H9 (cell line): Measurements from ENCODE around the gene TMPRSS11A. TPM values are rescaled to one million over a fixed set of nuclear protein-coding genes. Genes with fewer than 3 reads are reported as not detected.

Source experiments
- DNase-seq: peaks from one replicate; pipeline ENCODE4 v3.0.0-alpha.2; 2017
- H2AFZ ChIP-seq: one replicate; pipeline ENCODE4 v1.6.1; 2013; ENCODE audit warnings: mild to moderate bottlenecking, low read length, control low read depth, moderate library complexity
- H2AK5ac ChIP-seq: 2 replicates; pipeline ENCODE4 v1.6.1; 2013; ENCODE audit warnings: low read length, control low read depth, mixed read lengths; ENCODE audit not compliant: insufficient read length
- H2BK120ac ChIP-seq: one replicate; pipeline ENCODE4 v1.6.1; 2013; ENCODE audit warnings: low read depth, mild to moderate bottlenecking, low read length, control low read depth, inconsistent platforms; ENCODE audit not compliant: poor library complexity, severe bottlenecking
- H2BK12ac ChIP-seq: 2 replicates; pipeline ENCODE4 v1.6.1; 2013; ENCODE audit warnings: low read length, control low read depth, mixed read lengths, low read depth; ENCODE audit not compliant: insufficient read length
- H2BK15ac ChIP-seq: 2 replicates; pipeline ENCODE4 v1.6.1; 2013; ENCODE audit warnings: low read depth, low read length, control low read depth
- H2BK20ac ChIP-seq: one replicate; pipeline ENCODE4 v1.6.1; 2013; ENCODE audit warnings: low read depth, mild to moderate bottlenecking, low read length, control low read depth, inconsistent platforms; ENCODE audit not compliant: poor library complexity, severe bottlenecking
- H2BK5ac ChIP-seq: 2 replicates; pipeline ENCODE4 v1.6.1; 2013; ENCODE audit warnings: low read length, control low read depth, mixed read lengths; ENCODE audit not compliant: insufficient read length
- H3K14ac ChIP-seq: 2 replicates; pipeline ENCODE4 v1.6.1; 2013; ENCODE audit warnings: low read length, control low read depth; ENCODE audit not compliant: insufficient read depth
- H3K18ac ChIP-seq: 2 replicates; pipeline ENCODE4 v1.6.1; 2013; ENCODE audit warnings: low read depth, mild to moderate bottlenecking, mixed read lengths, low read length, control low read depth; ENCODE audit not compliant: insufficient read length
- H3K23ac ChIP-seq: 2 replicates; pipeline ENCODE4 v1.6.1; 2013; ENCODE audit warnings: low read length, control low read depth, mixed read lengths, low read depth; ENCODE audit not compliant: insufficient read length
- H3K23me2 ChIP-seq: 2 replicates; pipeline ENCODE4 v1.6.1; 2013; ENCODE audit warnings: low read depth, mild to moderate bottlenecking, mixed read lengths, low read length, control low read depth; ENCODE audit not compliant: insufficient read length, poor library complexity, severe bottlenecking
- H3K27ac ChIP-seq: 2 replicates; pipeline ENCODE4 v1.5.1; 2013; ENCODE audit warnings: low read length, control low read depth, mixed read lengths, low read depth; ENCODE audit not compliant: insufficient read length
- H3K27me3 ChIP-seq: 2 replicates; pipeline ENCODE4 v1.6.1; 2013; ENCODE audit warnings: low read length, control low read depth, inconsistent platforms; ENCODE audit not compliant: insufficient read depth
- H3K4ac ChIP-seq: 2 replicates; pipeline ENCODE4 v1.6.1; 2013; ENCODE audit warnings: low read depth, mild to moderate bottlenecking, control low read depth, inconsistent platforms, low read length, moderate library complexity
- H3K4me1 ChIP-seq: 2 replicates; pipeline ENCODE4 v1.6.1; 2013; ENCODE audit warnings: low read length, control low read depth, inconsistent platforms; ENCODE audit not compliant: insufficient read depth
- H3K4me2 ChIP-seq: 2 replicates; pipeline ENCODE4 v1.6.1; 2013; ENCODE audit warnings: low read length, control low read depth, mixed read lengths; ENCODE audit not compliant: insufficient read length, insufficient read depth
- H3K56ac ChIP-seq: 2 replicates; pipeline ENCODE4 v1.6.1; 2013; ENCODE audit warnings: low read depth, mild to moderate bottlenecking, mixed read lengths, low read length, control low read depth; ENCODE audit not compliant: insufficient read length
- H3K79me1 ChIP-seq: 2 replicates; pipeline ENCODE4 v1.6.1; 2013; ENCODE audit warnings: low read depth, mild to moderate bottlenecking, moderate library complexity, low read length, control low read depth, inconsistent platforms; ENCODE audit not compliant: insufficient read depth, poor library complexity, severe bottlenecking
- H3K79me2 ChIP-seq: 2 replicates; pipeline ENCODE4 v1.6.1; 2013; ENCODE audit warnings: low read length, control low read depth, inconsistent platforms; ENCODE audit not compliant: insufficient read depth
- H3K9ac ChIP-seq: 2 replicates; pipeline ENCODE4 v1.6.1; 2013; ENCODE audit warnings: low read length, control low read depth, mixed read lengths; ENCODE audit not compliant: insufficient read length; ENCODE audit errors: extremely low read depth
- H3K9me3 ChIP-seq: one replicate; pipeline ENCODE4 v1.6.1; 2013; ENCODE audit warnings: low read depth, low read length, inconsistent platforms; ENCODE audit not compliant: control insufficient read depth
- H3T11ph ChIP-seq: one replicate; pipeline ENCODE4 v1.6.1; 2013; ENCODE audit warnings: mild to moderate bottlenecking, low read length, control low read depth, inconsistent platforms
- H4K20me1 ChIP-seq: one replicate; pipeline ENCODE4 v1.6.1; 2013; ENCODE audit not compliant: control insufficient read depth, insufficient read length, insufficient read depth
- H4K5ac ChIP-seq: 2 replicates; pipeline ENCODE4 v1.6.1; 2013; ENCODE audit warnings: low read depth, mild to moderate bottlenecking, mixed read lengths, low read length, control low read depth; ENCODE audit not compliant: insufficient read length
- H4K8ac ChIP-seq: replicated peaks from 2 replicates; pipeline ENCODE4 v1.6.1; 2013; ENCODE audit warnings: low read length, control low read depth, mixed read lengths, low read depth; ENCODE audit not compliant: insufficient read length
- H4K91ac ChIP-seq: 2 replicates; pipeline ENCODE4 v1.6.1; 2013; ENCODE audit warnings: low read depth, mild to moderate bottlenecking, moderate library complexity, mixed read lengths, low read length, control low read depth; ENCODE audit not compliant: insufficient read length
- H3K27ac Mint-ChIP-seq, 3 experiments: 2 replicates in 2 of 3; 3 replicates in 1 of 3; pipeline ENCODE4 v1.8.0; 2020 to 2021; ENCODE audit warnings: mixed read lengths in 3 of 3, mild to moderate bottlenecking in 1 of 3, moderate library complexity in 1 of 3
- H3K27me3 Mint-ChIP-seq: 2 replicates; pipeline ENCODE4 v1.8.0; 2021; ENCODE audit warnings: low read depth, mild to moderate bottlenecking, moderate library complexity, mixed read lengths
- H3K36me3 Mint-ChIP-seq, 3 experiments: 2 replicates in 2 of 3; 3 replicates in 1 of 3; pipeline ENCODE4 v1.8.0; 2020 to 2021; ENCODE audit warnings: low read depth in 3 of 3, mixed read lengths in 3 of 3; ENCODE audit not compliant: insufficient read depth in 1 of 3
- H3K4me1 Mint-ChIP-seq, 2 experiments: 2 replicates each; pipeline ENCODE4 v1.8.0; 2020; ENCODE audit warnings: mixed read lengths in 2 of 2
- H3K4me3 Mint-ChIP-seq, 2 experiments: 2 replicates in 1 of 2; 3 replicates in 1 of 2; pipeline ENCODE4 v1.8.0; 2020 to 2021; ENCODE audit warnings: mild to moderate bottlenecking in 2 of 2, mixed read lengths in 2 of 2, moderate library complexity in 1 of 2
- H3K9me3 Mint-ChIP-seq, 2 experiments: 2 replicates in 1 of 2; 3 replicates in 1 of 2; pipeline ENCODE4 v1.8.0; 2020; ENCODE audit warnings: mild to moderate bottlenecking in 2 of 2, mixed read lengths in 2 of 2, moderate library complexity in 1 of 2
- total RNA-seq: library from RNA; stranded (reverse); gene quantifications from 2 replicates; pipeline ENCODE4 v1.2.1, GENCODE V29; 2021
- TF ChIP-seq, protein P1 (sequence below): fragments of 200-600 bp; sonication (generic); conservative IDR thresholded peaks from 3 replicates; pipeline ENCODE4 v1.8.0; 2021; ENCODE audit warnings: antibody characterized with exemption, mild to moderate bottlenecking

TMPRSS11A gene
- total RNA-seq, 1 experiment from 2014 or later, result not detected

DNA sequence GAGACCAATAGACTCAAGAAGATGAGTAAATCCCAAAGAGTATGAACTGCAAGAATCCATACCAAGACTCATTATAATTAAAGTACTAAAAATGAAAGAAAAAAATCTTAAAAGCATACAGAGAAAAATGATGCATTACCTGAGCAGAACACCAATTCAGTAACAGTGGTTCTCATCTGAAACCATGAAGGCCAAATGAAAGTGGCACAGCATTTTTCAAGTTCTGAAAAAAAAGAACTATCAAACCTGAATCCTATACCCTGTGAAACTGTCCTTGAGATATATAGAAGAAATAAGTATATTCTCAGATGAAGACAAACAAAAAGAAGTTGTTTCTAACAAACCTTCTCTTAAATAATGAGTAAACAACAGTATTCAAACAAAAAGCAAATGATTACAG lies 39.6 kb upstream of the TMPRSS11A start:
- Histone ChIP-seq H2BK120ac (no peak overlapping the region), H3K27me3 (no peaks in the 10 kb centered on the region), H3K4me2 (no peak overlapping the region), H2AFZ (no peak overlapping the region), H3K79me1 (no peaks in the 10 kb centered on the region), H2BK5ac (no peak overlapping the region), H3K9ac (no peak overlapping the region), H2BK15ac (no peak overlapping the region), H4K91ac (no peak overlapping the region), H3K23ac (no peak overlapping the region), H2AK5ac (no peak overlapping the region), H3K79me2 (no peaks in the 10 kb centered on the region), H4K5ac (no peak overlapping the region), H3K14ac (no peak overlapping the region), H2BK20ac (no peak overlapping the region), H2BK12ac (no peak overlapping the region), H3T11ph (no peak overlapping the region), H3K9me3 (no peaks in the 10 kb centered on the region), H4K20me1 (no peaks in the 10 kb centered on the region), H3K27ac (no peak overlapping the region), H3K4ac (no peak overlapping the region), H3K23me2 (no peaks in the 10 kb centered on the region), H3K4me1 (no peaks in the 10 kb centered on the region), H3K18ac (no peak overlapping the region), H4K8ac (no peak overlapping the region), H3K56ac (no peak overlapping the region)
- H3K9me3 Mint-ChIP-seq, result peaks cover 2 to 5% of the 10 kb centered on the region in 2 experiments; a peak in 2 of 5 replicates
- TF ChIP-seq, protein P1, sequence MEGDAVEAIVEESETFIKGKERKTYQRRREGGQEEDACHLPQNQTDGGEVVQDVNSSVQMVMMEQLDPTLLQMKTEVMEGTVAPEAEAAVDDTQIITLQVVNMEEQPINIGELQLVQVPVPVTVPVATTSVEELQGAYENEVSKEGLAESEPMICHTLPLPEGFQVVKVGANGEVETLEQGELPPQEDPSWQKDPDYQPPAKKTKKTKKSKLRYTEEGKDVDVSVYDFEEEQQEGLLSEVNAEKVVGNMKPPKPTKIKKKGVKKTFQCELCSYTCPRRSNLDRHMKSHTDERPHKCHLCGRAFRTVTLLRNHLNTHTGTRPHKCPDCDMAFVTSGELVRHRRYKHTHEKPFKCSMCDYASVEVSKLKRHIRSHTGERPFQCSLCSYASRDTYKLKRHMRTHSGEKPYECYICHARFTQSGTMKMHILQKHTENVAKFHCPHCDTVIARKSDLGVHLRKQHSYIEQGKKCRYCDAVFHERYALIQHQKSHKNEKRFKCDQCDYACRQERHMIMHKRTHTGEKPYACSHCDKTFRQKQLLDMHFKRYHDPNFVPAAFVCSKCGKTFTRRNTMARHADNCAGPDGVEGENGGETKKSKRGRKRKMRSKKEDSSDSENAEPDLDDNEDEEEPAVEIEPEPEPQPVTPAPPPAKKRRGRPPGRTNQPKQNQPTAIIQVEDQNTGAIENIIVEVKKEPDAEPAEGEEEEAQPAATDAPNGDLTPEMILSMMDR, result no peak
- no peak overlapping the region for H3K4me3 Mint-ChIP-seq
- H3K4me1 Mint-ChIP-seq, result no peaks in the 10 kb centered on the region
- no peak overlapping the region; a peak in 1 of 7 replicates for H3K27ac Mint-ChIP-seq
- H3K27me3 Mint-ChIP-seq, result no peaks in the 10 kb centered on the region
- no peaks in the 10 kb centered on the region for H3K36me3 Mint-ChIP-seq
- no peak for DNase-seq
